COLO829 (cell line): ENCODE data around the gene BRINP2.
A peak's percentile ranks its signal among the peaks of the same experiment; 100 is the strongest.

Experiments
- DNase-seq: peaks from one replicate; pipeline ENCODE4 v3.0.0; 2012; ENCODE audit warnings: low spot score

Gene BRINP2

DNA sequence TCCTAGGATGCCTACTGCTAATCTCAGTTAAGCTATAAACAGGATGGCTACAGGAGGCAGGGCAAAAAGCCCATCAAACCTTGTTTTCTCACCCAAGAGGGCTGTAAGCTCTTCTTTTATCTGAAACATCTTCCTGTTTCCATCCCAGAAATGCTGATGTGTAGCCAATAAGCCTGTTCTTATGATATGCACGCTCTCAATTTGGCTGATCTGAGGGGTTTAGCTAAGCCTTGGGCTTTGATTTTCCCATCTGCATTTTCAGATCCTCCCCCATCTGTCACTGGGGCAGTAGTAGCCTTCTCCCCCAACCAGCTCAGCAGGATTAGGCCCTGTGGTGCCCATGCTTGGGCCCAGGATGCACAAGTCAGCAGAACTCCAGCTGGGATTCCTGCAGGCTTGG lies 105.0 kb downstream of the BRINP2 start:
- DNase-seq, result no peak

- DNase-seq, result no peak
These were observed 108.0 kb downstream of the BRINP2 start for GRCh38 chr1:177278626-177279390.

- DNase-seq, result no peak
These were observed 111.1 kb downstream of the BRINP2 start for GRCh38 chr1:177281901-177282300.

GRCh38 chr1:177282976-177283375 lies 112.2 kb downstream of the BRINP2 start:
- DNase-seq, result no peak

DNA sequence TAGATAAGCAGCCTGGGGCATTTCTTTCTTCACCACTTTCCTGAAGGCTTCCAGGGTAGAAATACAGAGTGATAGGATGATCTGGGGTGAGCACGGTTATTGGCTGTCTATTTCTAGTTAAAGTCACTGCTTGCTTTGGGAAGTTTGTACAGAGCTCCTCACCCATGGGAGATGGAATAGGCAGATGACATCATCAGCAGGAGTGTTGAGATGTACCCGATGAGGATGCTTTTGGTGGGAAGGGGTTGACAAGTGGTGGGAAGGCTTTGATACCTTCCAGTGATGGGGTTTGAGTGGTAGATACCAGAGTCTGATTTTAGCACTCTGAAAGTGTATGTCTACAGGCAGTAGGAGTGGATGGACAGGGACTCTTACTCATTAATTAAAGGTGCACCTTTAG lies 112.6 kb downstream of the BRINP2 start:
- DNase-seq, result no peak

- no peak for DNase-seq
These were observed 115.6 kb downstream of the BRINP2 start for GRCh38 chr1:177286396-177286795.

GRCh38 chr1:177287270-177287669 lies 116.5 kb downstream of the BRINP2 start:
- DNase-seq, result no peak

DNA sequence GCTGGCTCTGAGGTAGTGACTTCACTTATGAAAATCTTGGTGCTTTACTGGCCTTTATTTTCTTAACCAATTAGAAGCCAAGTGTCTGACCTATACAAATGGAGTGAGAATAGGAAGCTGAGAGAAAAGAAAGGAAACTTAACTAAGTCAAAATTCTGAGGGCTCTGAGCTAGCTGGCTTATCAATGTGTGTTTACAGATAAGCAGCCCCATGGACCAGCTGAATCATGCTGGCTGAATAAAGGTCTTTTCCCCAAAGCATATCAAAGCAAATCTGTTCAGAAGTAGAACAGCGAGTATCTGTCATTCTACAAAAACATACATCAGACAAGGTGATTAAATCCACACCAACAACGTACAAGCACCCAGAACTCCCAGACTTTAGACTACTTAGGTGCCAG lies 117.2 kb downstream of the BRINP2 start:
- no peak for DNase-seq

- DNase-seq, result no peak
These were observed 118.8 kb downstream of the BRINP2 start for GRCh38 chr1:177289532-177289931.

DNA sequence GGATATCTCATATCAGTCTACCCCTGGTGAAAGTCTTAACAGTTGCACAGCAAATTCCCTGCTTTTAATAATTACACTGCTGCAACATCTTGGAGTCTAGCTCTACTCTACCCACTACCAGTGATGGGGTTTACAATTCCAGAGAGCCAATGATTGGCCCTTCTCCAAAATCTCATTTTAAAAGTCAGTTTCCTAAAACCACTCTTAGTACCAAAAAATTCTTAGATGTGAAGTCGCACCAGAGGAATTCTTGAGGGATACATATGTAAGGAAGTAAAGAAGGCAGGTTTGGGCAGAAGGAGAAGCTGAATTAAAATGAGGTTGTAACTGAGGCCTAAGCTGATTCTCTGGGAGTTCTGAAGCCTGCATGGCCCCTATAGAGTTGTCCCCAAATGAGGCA lies 129.7 kb downstream of the BRINP2 start:
- no peak for DNase-seq

DNA sequence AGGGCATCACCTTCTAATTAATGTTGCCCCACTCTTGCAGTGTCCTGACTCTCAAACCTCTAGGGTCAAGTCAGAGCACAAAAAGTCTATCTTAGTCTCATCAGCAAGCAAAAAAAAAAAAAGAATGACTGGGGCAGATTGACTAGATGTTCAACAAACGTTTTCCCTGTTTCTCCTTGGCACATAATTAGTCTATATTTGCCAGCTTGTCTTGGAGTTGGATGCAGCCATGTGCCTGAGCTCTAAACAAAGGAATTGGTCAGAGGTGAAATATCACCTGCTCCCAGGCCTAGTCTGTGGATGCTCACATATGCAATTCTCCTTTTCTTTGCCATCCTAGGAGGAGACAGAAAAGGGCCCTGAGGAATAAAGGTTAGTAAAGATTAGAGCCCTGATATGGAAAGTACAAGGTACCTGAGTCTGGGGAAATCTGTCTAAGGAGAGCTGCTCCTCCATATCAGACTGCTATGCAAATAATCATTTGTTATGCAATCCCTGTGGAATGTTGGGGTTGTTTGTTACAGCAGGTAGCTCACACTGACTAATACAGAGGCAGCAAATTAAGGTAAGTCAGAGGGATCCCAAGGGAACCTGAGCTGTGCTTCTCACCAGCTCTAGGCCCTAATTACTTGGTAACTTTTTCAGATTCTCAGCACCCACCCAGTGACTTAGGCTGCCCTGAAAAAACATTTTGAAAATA lies 130.8 kb downstream of the BRINP2 start:
- no peak for DNase-seq

DNA sequence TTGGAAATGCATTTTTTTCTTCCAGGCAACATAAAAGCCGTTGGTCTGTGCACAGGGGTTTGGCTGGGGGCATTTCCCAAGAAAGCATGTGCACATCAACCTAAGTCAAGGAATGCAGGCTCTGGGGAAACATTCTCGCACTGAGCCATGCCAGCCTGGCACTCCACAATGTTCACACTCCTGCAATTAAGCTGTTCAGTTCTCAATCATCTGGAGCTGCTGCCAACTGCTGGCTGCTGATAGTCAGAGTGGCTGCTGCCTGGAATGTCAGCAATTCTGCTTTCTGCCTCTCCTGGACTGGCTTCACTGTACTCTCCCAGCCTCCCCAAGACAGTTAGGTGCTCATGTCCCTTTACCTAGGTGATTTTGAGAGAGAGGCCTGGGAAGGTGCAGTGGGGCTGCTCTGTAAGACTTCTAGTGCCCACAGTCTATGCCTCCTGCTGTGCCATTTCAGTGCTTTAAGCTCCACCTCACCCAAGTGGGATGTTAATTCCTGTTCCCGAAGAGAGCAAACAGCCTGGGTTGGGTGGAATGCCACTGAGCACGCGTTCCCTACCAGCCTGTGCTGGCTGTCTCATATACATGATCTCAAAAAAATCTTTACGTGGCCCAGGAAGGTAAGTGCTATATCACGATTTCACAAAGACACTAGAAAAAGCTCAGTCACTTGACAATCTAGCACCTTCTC lies 131.7 kb downstream of the BRINP2 start:
- no peak for DNase-seq

GRCh38 chr1:177305040-177306018 lies 134.6 kb downstream of the BRINP2 start:
- no peak for DNase-seq

DNA sequence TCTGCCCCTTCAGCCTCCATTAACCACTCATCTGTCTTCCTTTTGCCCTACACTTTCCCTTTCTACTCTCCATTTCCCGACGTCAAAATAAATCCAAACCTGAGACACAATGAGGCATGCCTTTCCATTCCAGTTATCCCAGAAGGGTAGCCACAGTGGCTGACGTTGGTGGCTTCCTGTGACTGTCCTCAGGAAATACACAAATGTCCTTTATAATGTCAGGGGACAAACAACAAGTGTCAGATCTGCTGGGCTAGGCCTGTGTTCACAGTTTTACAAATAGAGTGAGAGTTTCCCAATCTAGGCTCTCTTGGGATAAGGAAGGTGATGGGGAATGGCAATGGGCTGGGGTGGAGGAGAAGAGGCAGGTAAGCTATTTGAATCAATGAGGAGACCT lies 135.3 kb downstream of the BRINP2 start:
- no peak for DNase-seq

DNA sequence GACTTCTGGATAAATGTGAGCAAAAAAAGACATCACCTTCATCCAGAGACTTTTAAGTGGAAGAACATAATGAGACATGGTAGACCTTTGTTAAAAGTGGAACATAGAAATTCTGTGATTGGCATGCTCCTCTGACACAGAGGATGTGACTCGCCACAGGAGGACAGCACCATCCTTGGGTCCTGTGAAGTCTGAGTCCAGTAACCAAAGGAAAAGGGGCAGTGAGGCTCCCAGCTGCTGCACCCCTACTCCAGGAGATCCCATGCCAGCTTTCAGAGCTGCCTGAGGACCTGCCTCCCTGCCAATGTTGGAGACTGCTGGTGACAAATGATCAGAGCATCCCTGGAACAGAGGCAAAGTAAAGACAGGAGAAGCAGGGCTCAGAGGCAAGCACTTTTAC lies 136.2 kb downstream of the BRINP2 start:
- DNase-seq, result no peak

- DNase-seq, result no peak
These were observed 137.0 kb downstream of the BRINP2 start for GRCh38 chr1:177307771-177308170.

DNA sequence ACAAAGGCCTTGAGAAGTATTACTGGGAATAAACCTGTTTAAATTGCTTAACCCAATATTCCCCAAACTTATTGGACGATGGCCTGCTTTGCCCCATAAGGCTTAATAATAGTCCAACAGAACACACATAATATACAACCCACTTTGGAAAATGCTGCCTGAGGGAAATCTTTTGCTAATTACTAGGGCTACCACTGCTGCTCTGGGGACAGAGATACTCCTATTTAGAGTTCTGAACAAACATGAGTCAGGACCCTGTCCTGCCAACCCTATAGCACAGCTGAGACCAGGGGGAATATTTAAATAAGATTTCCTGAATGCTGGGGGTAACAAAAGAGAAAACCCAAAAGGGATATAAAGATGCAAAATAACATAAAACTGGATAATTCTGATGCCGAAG lies 139.1 kb downstream of the BRINP2 start:
- DNase-seq, result peak; percentile 58

DNA sequence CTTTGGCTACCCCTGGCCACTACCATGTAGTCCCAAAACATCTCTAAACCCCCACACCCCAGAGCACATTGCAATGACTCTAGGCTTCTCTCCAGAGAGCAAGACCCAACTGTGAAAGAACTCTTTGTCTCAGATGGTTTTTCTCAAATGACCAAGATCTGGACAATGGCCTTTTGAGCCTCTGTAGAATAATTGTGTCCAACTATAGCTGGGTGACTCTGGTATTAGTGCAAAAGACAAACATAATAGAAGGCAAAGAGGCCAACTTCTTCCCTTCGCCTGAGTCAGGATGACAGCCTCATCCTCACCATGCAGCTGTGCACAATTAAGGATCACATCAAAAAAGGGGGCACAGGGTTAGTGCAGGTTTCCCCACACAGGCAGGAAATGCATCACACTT lies 139.6 kb downstream of the BRINP2 start:
- DNase-seq, result peak; percentile 87

DNA sequence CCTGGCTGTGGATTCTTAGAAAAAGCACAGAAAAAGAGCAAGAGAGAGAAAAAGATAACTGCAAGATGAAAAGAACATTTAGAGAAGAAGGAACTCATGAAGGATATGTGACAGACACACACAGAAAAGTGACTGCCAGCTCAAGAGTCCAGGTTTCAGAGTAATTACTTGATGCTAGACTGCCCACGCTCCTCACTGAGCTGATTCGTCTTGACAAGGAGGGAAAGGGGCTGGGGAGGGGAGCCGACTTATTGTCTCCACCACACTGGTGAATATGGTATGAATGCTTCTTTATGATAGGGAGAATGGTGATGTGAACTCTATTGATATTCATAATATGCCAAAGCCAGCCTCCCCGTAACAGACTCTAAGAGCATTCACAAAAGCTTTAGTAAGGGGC lies 140.4 kb downstream of the BRINP2 start:
- DNase-seq, result no peak

- DNase-seq, result no peak
These were observed 140.8 kb downstream of the BRINP2 start for GRCh38 chr1:177311586-177311985.

GRCh38 chr1:177315261-177315660 lies 144.5 kb downstream of the BRINP2 start:
- peak; percentile 40 for DNase-seq

DNA sequence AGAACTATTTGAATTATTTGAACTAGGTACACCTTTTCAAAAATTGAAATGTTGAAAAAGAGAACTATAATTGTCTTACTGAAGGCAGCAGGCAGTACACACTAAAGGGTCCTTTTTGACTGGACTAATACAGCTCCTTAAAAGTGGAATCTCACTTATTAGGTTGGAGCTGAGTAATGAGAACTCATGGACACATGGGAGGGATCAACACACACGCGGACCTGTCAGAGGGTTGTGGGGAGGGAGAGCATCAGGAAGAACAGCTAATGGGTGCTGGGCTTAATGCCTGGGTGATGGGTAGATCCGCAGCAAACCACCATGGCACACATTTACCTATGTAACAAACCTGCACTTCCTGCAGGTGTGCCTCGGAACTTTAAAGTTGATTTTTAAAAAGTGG lies 145.0 kb downstream of the BRINP2 start:
- no peak for DNase-seq
